NCI-H1417 (cell line): Measurements from ENCODE around the gene TTC9B.
"Not testable (repeated sequence)": the region's sequence is repeated elsewhere in the genome, so short reads cannot be mapped to it uniquely, and the experiment has no call there.

ENCODE experiments used
- DNase-seq, 3 experiments: peaks; one replicate each; lab custom pipeline; 2025; lab: John Stamatoyannopoulos, UW

Gene TTC9B

GRCh38 chr19:40232949-40233810 lies 15.0 kb upstream of the TTC9B start:
- no peak for DNase-seq

- DNase-seq, result no peak
Measured at GRCh38 chr19:40232479-40232878, 14.3 kb upstream of the TTC9B start.

- no peak for DNase-seq
Measured at GRCh38 chr19:40231544-40232424, 13.6 kb upstream of the TTC9B start.

DNA sequence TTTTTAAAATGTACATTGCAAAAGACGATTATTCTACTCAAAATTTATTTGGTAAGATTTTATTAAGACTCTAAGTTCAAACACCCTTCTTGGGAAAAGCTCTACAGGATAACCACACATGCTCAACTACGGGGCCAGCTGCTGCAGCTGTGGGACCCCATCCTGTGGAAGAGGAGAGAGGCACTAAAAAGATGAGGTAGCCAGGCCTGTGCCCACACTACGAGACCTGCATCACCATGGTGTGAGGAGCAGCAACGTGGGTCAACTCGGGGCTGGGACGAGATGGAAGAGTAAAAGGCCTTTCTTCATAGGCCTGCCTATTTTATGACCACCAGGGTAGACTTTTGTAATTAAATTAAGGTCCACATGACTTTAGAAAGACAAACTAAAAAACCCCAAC lies 12.9 kb upstream of the TTC9B start:
- DNase-seq, result no peak

DNA sequence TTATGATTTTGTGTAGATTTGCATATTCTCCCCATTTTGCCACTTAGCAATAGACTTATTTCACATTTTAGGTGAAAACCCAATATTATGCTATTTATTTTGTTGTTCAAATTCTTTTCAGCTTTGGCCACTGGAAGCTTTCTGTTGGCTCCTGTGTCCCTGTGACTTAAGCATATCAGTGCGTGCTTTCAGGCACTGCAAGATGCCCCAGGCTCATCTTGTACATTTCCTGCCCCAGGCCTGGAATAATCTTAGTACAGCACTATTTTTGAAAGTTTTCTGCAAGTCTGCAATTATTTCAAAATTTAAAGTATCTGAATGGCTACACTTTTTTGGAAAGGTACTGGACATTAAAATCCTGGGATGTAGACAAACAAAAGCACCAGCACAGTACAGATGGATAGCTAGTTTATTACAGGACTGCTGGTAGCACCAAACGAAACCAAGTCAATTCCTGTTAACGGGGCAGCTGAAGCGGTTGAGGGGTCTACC lies 11.8 kb upstream of the TTC9B start:
- DNase-seq, result no peak

DNA sequence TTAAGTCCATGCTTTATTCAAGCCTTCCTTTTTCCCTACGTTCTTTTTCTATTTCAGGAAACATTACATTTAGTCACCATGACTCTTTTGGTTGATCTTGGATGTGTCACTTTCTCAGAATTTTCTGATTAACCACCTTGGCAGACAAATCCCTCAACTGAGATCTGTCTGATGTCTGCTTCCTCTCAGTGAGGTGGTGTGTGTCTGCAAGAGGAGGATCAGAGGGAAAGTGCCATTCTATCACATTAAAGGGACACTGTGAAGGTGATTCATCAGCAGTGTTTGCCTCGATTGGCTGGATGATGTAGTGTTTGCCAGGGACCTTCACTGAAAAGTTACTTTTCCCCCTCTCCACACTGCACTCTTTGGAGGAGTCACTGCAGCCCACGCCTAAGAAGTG lies 11.3 kb upstream of the TTC9B start:
- DNase-seq, result no peak

GRCh38 chr19:40228863-40229262 lies 10.7 kb upstream of the TTC9B start:
- DNase-seq, result no peak

DNA sequence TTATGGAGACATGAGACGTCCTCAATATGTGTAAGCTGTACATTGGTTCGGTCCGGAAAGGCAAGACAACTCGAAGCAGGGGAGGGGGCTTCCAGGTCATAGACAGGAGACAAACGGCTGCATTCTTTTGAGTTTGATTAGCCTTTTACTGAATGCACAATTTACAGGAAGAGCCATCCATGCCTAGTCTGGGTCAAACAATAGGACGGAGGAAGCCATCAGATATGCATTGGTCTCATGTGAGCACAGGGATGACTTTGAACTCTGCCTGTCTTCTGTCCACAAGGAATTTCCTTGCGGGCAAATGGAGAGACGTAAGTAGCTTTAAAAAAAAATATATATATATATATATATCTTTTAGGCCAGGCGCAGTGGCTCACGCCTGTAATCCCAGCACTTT lies 10.2 kb upstream of the TTC9B start:
- DNase-seq, result no peak

DNA sequence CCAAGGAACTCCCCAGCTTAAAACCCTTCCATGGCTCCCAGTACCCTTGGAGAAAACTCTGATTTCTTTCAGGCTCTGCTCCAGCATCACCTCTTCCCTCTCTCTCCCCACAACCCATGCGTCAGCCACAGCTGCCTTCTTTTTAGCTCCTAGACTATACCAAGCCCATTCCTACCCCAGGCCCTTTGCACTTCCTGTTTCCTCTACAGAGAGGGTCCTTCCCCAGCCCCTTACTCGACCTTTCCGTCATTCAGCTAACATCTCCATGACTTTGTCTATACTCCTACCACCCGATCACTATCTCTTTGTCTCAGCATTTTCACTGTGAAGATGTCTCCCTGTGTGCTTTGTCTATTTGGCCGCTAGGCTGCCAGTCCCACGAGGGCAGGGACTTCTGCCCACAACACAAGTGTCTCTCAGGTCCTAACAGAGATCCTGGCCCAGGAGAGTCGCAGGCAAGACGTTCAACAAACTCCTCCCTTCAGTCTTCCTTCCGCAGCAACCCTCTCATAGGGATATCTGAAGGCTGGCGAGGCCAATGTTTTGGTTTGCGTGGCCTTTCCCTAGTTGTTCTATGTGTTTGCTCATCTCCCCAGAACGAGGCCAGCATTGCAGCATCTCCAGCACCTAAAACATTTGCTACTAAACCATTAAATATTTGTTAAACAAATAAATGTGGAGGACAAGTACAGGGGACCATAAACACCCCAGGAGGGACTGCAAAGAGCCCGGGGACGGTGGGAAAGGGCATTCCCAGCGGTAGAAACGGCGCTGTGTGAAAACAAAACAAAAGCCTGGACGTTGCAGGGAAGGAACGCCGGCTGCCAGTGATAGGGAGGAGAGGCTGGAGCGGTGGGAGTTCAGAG lies 7.5 kb upstream of the TTC9B start:
- peak in 1 of 3 experiments; percentile 82 for DNase-seq

DNA sequence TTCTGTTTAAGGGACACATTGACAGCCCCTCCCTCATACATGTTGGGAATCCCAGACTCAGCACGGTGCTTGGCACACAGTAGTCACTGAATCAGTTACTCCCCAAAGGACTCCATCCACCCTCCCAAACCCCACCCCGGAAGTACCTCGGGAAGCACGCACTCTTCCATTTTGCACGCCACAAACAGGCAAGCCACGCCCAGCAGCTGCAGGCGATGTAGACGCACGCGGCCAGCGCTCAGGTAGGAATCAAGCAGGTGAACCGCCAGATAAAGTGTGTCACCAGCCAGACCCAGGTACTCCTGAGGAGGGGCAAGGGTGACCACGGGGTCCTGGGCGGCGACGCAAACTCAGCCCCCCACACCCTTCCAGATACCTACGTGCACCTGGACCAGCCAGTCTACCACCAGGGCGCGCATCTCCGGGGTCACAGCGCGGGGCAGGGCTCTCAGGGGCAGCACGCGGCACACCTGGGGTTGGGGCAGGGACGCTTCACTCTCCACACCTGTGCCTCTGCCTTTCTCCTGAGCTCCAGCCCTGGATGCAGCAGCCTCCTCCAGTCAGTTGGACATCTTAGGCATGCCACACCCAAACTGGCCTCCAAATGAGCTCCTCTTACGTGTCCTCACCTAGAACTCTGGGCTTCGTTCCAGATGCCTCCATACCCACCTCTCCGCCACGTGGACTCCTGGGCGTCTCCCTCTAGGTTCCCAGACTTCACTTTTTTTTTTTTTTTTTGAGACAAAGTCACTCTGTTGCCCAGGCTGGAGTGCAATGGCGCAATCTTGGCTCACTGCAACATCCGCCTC lies 6.4 kb upstream of the TTC9B start:
- peak in 1 of 3 experiments; percentile 62 for DNase-seq

GRCh38 chr19:40223135-40223822 lies 5.1 kb upstream of the TTC9B start:
- peak in 1 of 3 experiments; percentile 76 for DNase-seq

DNA sequence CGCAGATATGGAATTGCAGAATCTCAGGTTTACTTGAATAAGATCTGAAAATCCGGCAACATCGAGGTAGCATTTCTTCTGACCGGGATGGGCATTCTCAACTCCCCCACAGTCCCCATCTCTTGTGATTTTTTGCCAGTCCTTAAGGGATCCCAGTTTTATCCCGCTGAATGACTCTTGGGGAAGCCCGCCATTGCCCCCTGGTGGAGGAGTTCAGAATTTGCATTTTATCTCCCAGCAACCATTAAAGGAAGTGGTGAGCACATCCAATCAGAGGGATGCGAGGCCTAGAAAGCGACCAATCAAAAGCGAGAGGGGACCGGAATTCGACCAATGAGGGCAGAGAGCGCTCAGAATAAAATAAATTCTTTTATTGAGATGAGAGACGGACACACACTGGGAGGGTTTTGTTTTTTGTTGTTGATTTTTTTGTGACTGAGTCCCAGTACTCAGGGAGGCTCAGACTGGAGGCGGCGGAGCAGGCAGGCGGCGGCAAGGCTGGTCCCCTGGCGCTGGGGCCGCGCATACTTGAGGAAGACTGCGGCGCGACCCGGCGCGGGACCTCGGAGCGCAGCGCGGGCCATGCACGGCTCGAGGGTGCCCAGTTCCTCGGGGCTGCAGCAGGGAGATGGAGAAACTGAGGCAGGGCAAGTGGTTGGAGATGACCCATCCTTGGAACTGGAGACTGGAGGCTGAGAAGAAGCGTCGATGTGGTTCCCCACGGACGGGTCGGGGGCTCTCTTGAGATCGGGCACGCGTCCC lies 3.9 kb upstream of the TTC9B start:
- DNase-seq, result peak; percentile 51 to 81 (median 81)

DNA sequence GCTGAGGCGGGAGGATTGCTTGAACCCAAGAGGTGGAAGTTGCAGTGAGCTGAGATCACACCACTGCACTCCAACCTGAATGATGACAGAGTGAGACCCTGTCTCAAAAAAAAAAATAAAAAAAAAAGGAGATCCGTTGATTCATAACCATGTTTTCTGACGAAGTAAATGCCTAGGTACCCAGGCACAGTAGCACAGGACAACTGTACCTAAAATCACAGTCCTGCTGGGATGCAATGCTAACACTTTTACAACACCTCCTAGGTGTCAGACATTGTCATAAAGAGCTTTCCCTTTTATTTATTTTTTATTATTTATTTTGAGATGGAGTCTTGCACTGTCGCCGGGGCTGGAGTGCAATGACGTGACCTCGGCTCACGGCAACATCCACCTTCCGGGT lies 2.5 kb upstream of the TTC9B start:
- DNase-seq, result no peak

- DNase-seq, result peak in 1 of 3 experiments; percentile 5
Measured at GRCh38 chr19:40219721-40220276, 1.6 kb upstream of the TTC9B start.

- DNase-seq, result not testable (repeated sequence)
Measured at GRCh38 chr19:40219029-40219428, 845 bp upstream of the TTC9B start.

GRCh38 chr19:40217027-40217810 lies 965 bp downstream of the TTC9B start:
- DNase-seq, result peak; percentile 88 to 89 (median 88)

- no peak for DNase-seq
Measured at GRCh38 chr19:40216777-40217026, 1.5 kb downstream of the TTC9B start.

DNA sequence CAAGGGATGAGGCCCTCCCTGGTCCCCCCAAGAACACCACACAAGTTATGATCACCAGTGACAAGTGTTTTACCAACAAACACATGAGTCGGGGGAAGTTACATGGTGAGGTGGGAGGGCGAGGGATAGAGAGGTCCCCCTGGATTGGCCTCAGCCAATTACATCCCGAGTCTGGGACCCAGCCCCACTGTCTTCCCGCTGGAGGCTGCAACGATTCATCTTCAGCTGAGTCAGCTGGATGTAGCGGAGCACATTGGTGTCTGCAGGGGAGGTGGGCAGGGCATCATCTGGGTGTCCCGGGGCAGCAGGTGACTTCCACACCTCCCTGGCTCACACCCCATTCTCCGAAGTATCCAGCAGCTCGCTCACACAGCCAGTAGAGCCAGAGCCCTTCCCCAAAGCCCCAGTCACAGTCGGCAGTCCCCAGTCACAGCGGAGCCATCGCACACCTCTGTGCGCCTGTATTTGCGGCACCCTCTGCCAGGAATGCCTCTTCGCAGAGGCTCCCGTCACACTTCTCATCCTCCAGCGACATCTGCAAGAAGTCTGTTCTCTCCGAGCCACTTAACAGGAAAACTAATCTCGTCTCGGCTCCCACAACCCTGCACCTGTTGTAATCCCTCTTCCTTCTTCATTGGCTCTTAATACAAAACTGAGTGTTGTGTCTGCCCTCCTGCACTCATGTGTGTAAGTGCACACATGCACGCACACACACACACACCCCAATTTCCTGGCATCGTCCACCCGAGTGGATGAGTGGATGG lies 2.0 kb downstream of the TTC9B start:
- peak in 1 of 3 experiments; percentile 24 for DNase-seq
